Astrocyte (in vitro differentiated cells and primary cell): ENCODE data around the gene B4GALT5. TPM values are rescaled to one million over a fixed set of nuclear protein-coding genes. Genes with fewer than 3 reads are reported as not detected.

Experiments
- DNase-seq: peaks from one replicate; pipeline ENCODE4 v3.0.0-alpha.2; 2010; ENCODE audit warnings: low read depth
- FAIRE-seq: peaks from 2 replicates; lab custom pipeline; 2011; peaks lifted over from hg19 to GRCh38; lab: Jason Lieb, UNC
- H2AFZ ChIP-seq: 2 replicates; pipeline ENCODE4 v1.6.0; 2012; ENCODE audit warnings: low read depth, low read length, inconsistent platforms
- H3K27ac ChIP-seq: 2 replicates; pipeline ENCODE4 v1.5.1; 2011; ENCODE audit warnings: low read depth, low read length, inconsistent platforms
- H3K27me3 ChIP-seq: 2 replicates; pipeline ENCODE4 v1.6.0; 2011; ENCODE audit warnings: low read length, inconsistent platforms; ENCODE audit not compliant: insufficient read depth
- H3K36me3 ChIP-seq: 2 replicates; pipeline ENCODE4 v1.5.1; 2011; ENCODE audit warnings: low read length, inconsistent platforms; ENCODE audit not compliant: insufficient read depth
- H3K4me1 ChIP-seq: 2 replicates; pipeline ENCODE4 v1.5.1; 2011; ENCODE audit warnings: low read length, inconsistent platforms; ENCODE audit not compliant: insufficient read depth
- H3K4me2 ChIP-seq: 2 replicates; pipeline ENCODE4 v1.6.0; 2012; ENCODE audit warnings: low read length, inconsistent platforms
- H3K4me3 ChIP-seq: 2 replicates; pipeline ENCODE4 v1.5.1; 2011; ENCODE audit warnings: low read depth, mild to moderate bottlenecking, low read length, inconsistent platforms; ENCODE audit not compliant: insufficient read depth
- H3K79me2 ChIP-seq: 2 replicates; pipeline ENCODE4 v1.6.0; 2012; ENCODE audit warnings: mild to moderate bottlenecking, low read length, inconsistent platforms; ENCODE audit not compliant: insufficient read depth
- H3K9ac ChIP-seq: 2 replicates; pipeline ENCODE4 v1.6.0; 2012; ENCODE audit warnings: mild to moderate bottlenecking, low read length, inconsistent platforms
- H3K9me3 ChIP-seq: 2 replicates; pipeline ENCODE4 v1.5.1; 2012; ENCODE audit warnings: low read depth, mild to moderate bottlenecking, low read length, inconsistent platforms; ENCODE audit not compliant: insufficient read depth
- H4K20me1 ChIP-seq: 2 replicates; pipeline ENCODE4 v1.6.0; 2012; ENCODE audit warnings: low read length, inconsistent platforms; ENCODE audit not compliant: insufficient read depth
- H3K27ac Mint-ChIP-seq: one replicate; pipeline ENCODE4 v1.8.0; 2021; ENCODE audit warnings: mild to moderate bottlenecking, mixed read lengths; ENCODE audit not compliant: unreplicated experiment
- H3K27me3 Mint-ChIP-seq: one replicate; pipeline ENCODE4 v1.8.0; 2021; ENCODE audit warnings: low read depth, mixed read lengths; ENCODE audit not compliant: unreplicated experiment
- H3K36me3 Mint-ChIP-seq: one replicate; pipeline ENCODE4 v1.8.0; 2021; ENCODE audit warnings: low read depth, mixed read lengths; ENCODE audit not compliant: unreplicated experiment
- H3K4me1 Mint-ChIP-seq: one replicate; pipeline ENCODE4 v1.8.0; 2021; ENCODE audit warnings: low read depth, mixed read lengths; ENCODE audit not compliant: unreplicated experiment
- H3K4me3 Mint-ChIP-seq: one replicate; pipeline ENCODE4 v1.8.0; 2021; ENCODE audit warnings: mild to moderate bottlenecking, moderate library complexity, mixed read lengths; ENCODE audit not compliant: unreplicated experiment
- H3K9me3 Mint-ChIP-seq: one replicate; pipeline ENCODE4 v1.8.0; 2021; ENCODE audit warnings: mild to moderate bottlenecking, mixed read lengths; ENCODE audit not compliant: unreplicated experiment
- EZH2 ChIP-seq: IDR thresholded peaks from 2 replicates; pipeline ENCODE4 v1.6.1; 2012; ENCODE audit warnings: mild to moderate bottlenecking, low read length, inconsistent platforms; ENCODE audit not compliant: insufficient read depth
- total RNA-seq: library from RNA; stranded (reverse); gene quantifications from 2 replicates; pipeline ENCODE4 v1.2.1, GENCODE V29; 2021
- TF ChIP-seq, protein P1 (sequence below): IDR thresholded peaks from 2 replicates; pipeline ENCODE4 v1.5.1; 2011; ENCODE audit warnings: low read depth, mild to moderate bottlenecking, inconsistent platforms, low read length, moderate library complexity; ENCODE audit not compliant: insufficient read depth

B4GALT5 gene
- total RNA-seq, 1 donor from 2014 or later = 41.9 TPM

DNA sequence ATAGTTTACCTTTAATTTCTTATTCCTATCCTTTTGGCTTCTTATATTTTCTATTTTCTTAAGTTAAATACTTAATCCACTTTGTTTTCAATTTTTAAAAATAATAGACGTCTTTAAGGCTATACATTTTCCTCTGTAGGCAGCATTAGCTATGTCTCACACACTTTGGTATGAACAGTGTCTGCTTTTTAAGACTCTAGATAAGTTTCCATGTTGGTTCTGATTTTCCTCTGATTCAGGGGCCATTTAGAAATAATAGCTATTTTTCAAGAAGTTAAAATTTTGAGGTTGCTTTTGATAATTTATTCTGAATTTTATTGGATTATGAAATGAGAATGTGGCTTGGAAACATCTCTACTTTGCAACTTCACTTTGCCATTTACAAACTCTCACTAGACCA lies 91.4 kb downstream of the B4GALT5 start:
- H3K4me2 ChIP-seq = no peak overlapping the region
- no peak for TF ChIP-seq EZH2
- TF ChIP-seq, protein P1, sequence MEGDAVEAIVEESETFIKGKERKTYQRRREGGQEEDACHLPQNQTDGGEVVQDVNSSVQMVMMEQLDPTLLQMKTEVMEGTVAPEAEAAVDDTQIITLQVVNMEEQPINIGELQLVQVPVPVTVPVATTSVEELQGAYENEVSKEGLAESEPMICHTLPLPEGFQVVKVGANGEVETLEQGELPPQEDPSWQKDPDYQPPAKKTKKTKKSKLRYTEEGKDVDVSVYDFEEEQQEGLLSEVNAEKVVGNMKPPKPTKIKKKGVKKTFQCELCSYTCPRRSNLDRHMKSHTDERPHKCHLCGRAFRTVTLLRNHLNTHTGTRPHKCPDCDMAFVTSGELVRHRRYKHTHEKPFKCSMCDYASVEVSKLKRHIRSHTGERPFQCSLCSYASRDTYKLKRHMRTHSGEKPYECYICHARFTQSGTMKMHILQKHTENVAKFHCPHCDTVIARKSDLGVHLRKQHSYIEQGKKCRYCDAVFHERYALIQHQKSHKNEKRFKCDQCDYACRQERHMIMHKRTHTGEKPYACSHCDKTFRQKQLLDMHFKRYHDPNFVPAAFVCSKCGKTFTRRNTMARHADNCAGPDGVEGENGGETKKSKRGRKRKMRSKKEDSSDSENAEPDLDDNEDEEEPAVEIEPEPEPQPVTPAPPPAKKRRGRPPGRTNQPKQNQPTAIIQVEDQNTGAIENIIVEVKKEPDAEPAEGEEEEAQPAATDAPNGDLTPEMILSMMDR = no peak
- Mint-ChIP-seq H3K4me3 (no peak overlapping the region), H3K4me1 (no peaks in the 10 kb centered on the region), H3K36me3 (no peaks in the 10 kb centered on the region), H3K27ac (no peak overlapping the region), H3K9me3 (peaks cover 16% of the 10 kb centered on the region), H3K27me3 (peaks cover 4% of the 10 kb centered on the region)
- no peak overlapping the region for H3K4me3 ChIP-seq
- peaks cover 17% of the 10 kb centered on the region for H3K9me3 ChIP-seq
- DNase-seq = no peak
- H3K9ac ChIP-seq = no peak overlapping the region
- no peaks in the 10 kb centered on the region for H4K20me1 ChIP-seq
- no peak overlapping the region for H3K27ac ChIP-seq
- H3K27me3 ChIP-seq = peaks cover 2% of the 10 kb centered on the region
- no peaks in the 10 kb centered on the region for H3K79me2 ChIP-seq
- no peaks in the 10 kb centered on the region for H3K36me3 ChIP-seq
- H2AFZ ChIP-seq = no peak overlapping the region
- H3K4me1 ChIP-seq = no peaks in the 10 kb centered on the region
- FAIRE-seq = no peak

DNA sequence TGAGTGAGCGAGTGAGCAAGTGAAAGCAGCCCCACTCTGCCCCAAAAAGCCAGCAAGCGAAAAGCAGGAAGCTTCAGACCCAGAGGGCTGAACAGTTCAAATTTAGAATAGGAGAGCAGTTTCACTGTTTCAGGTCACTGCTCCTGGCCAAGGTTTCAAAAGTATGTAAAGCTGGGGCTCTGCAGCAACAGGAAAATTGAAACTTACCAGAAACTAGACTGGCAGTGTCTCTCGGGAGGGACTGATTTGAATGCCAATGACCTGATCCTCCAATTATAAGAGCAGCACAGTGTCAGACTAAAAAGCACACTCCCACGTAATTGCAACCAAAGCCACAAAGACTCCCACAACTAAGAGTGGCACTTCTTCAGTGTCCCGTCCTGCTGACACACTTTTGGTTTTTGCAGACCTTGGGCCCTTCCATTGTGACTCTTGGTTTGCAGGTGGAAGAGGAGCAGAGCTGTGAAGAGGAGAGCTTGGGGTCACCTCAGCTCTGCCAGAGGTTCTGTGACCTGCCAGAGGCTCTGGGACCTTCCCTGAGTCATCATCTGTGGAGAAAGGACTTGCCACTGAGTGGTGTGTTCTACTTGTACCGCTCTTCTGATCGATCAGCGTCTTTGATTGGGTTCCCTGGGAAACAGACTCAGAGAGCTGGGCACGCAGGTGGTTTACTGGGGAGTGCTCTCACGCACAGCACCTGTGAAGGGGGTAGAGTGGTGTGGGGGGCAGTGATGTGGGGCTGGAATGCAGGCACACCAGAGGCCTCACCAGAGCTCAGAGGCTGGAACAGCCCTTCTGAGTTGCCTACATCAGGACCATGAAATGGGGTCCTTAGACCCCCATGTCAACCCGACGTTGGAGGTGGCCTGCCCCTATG lies 93.1 kb downstream of the B4GALT5 start:
- H3K4me3 ChIP-seq = no peak overlapping the region

More for the DNA sequence above, 93.1 kb downstream of the B4GALT5 start:
- Histone ChIP-seq H3K4me2 (no peak overlapping the region), H4K20me1 (no peaks in the 10 kb centered on the region), H3K79me2 (no peaks in the 10 kb centered on the region), H3K9me3 (peaks cover 17% of the 10 kb centered on the region), H3K27me3 (peaks cover 2% of the 10 kb centered on the region), H3K4me1 (no peaks in the 10 kb centered on the region), H2AFZ (no peak overlapping the region), H3K27ac (no peak overlapping the region), H3K9ac (no peak overlapping the region), H3K36me3 (no peaks in the 10 kb centered on the region)
- DNase-seq (no peak), FAIRE-seq (no peak)
- H3K36me3 Mint-ChIP-seq = no peaks in the 10 kb centered on the region
- H3K27ac Mint-ChIP-seq = no peak overlapping the region
- peaks cover 5% of the 10 kb centered on the region for H3K27me3 Mint-ChIP-seq
- TF ChIP-seq, protein P1 = no peak
- no peak for TF ChIP-seq EZH2
- H3K4me3 Mint-ChIP-seq = no peak overlapping the region
- peaks cover 16% of the 10 kb centered on the region for H3K9me3 Mint-ChIP-seq
- no peaks in the 10 kb centered on the region for H3K4me1 Mint-ChIP-seq
